H1 (cell line): ENCODE measurements around the gene FRMD4A. TPM values are rescaled to one million over a fixed set of nuclear protein-coding genes. Genes with fewer than 3 reads are reported as not detected.

ENCODE experiments used
- CTCF ChIA-PET: fragments of 300-600 bp; sonication (Branson Sonifier 250); formaldehyde crosslinking; loops from one replicate; lab custom pipeline; 2021; ENCODE audit not compliant: partially characterized antibody; lab: Charles Lee
- POLR2A ChIA-PET: fragments of 300-600 bp; sonication (Branson Sonifier 250); formaldehyde crosslinking; loops from one replicate; lab custom pipeline; 2021; ENCODE audit warnings: inconsistent platforms; ENCODE audit not compliant: partially characterized antibody; lab: Charles Lee
- DNase-seq, 2 experiments: peaks; one replicate each; pipeline versions ENCODE4 v3.0.0 to v3.0.0-alpha.2; 2010 to 2022; ENCODE audit warnings: low spot score in 2 of 2, low read depth in 1 of 2, mixed read lengths in 1 of 2
- FAIRE-seq: peaks from 2 replicates; lab custom pipeline; 2011; peaks lifted over from hg19 to GRCh38; lab: Jason Lieb, UNC
- H2AFZ ChIP-seq: 2 replicates; pipeline ENCODE4 v1.8.1; 2012; ENCODE audit warnings: low read length, inconsistent platforms
- H2AK5ac ChIP-seq: 2 replicates; pipeline ENCODE4 v1.6.1; 2013; ENCODE audit warnings: low read depth, low read length
- H2BK120ac ChIP-seq: replicated peaks from 2 replicates; pipeline ENCODE3; 2013; ENCODE audit warnings: low read depth, low read length, inconsistent platforms
- H2BK12ac ChIP-seq: 2 replicates; pipeline ENCODE4 v1.6.1; 2013; ENCODE audit warnings: low read depth, low read length
- H2BK15ac ChIP-seq: 2 replicates; pipeline ENCODE4 v1.6.1; 2013; ENCODE audit warnings: low read length
- H2BK20ac ChIP-seq: 2 replicates; pipeline ENCODE4 v1.6.1; 2013; ENCODE audit warnings: low read length
- H2BK5ac ChIP-seq: 2 replicates; pipeline ENCODE4 v1.6.1; 2013; ENCODE audit warnings: low read depth, low read length
- H3K14ac ChIP-seq: 2 replicates; pipeline ENCODE4 v1.6.1; 2013; ENCODE audit warnings: inconsistent platforms; ENCODE audit not compliant: insufficient read length
- H3K18ac ChIP-seq: 2 replicates; pipeline ENCODE4 v1.6.1; 2013; ENCODE audit warnings: low read length; ENCODE audit errors: extremely low read depth
- H3K23ac ChIP-seq: 2 replicates; pipeline ENCODE4 v1.6.1; 2013; ENCODE audit warnings: inconsistent platforms; ENCODE audit not compliant: insufficient read length
- H3K23me2 ChIP-seq: 2 replicates; pipeline ENCODE4 v1.6.1; 2013; ENCODE audit warnings: low read depth, low read length
- H3K27ac ChIP-seq: 2 replicates; pipeline ENCODE4 v1.6.1; 2011; ENCODE audit warnings: low read depth, low read length, inconsistent platforms
- H3K27me3 ChIP-seq, 4 experiments: replicated peaks in 1 of 4; 1 replicate in 1 of 4; 2 replicates in 3 of 4; pipeline versions ENCODE4 v1.6.1 to v1.8.1; 2011 to 2013; ENCODE audit warnings: low read length in 3 of 4, mild to moderate bottlenecking in 3 of 4, inconsistent platforms in 2 of 4, mixed read lengths in 2 of 4, moderate library complexity in 1 of 4; ENCODE audit not compliant: control insufficient read depth in 3 of 4, insufficient read depth in 3 of 4; ENCODE audit errors: extremely low read depth in 1 of 4
- H3K36me3 ChIP-seq, 4 experiments: 2 replicates each; pipeline versions ENCODE4 v1.6.1 to v1.8.1; 2011 to 2013; ENCODE audit warnings: mild to moderate bottlenecking in 4 of 4, low read length in 3 of 4, moderate library complexity in 2 of 4, control low read depth in 1 of 4, inconsistent platforms in 1 of 4; ENCODE audit not compliant: insufficient read depth in 4 of 4, control insufficient read depth in 2 of 4
- H3K4ac ChIP-seq: replicated peaks from 2 replicates; pipeline ENCODE3; 2013; ENCODE audit warnings: low read length, low read depth, mixed read lengths, inconsistent platforms; ENCODE audit not compliant: insufficient read length
- H3K4me1 ChIP-seq, 4 experiments: replicated peaks in 1 of 4; 1 replicate in 1 of 4; 2 replicates in 3 of 4; pipeline versions ENCODE4 v1.6.1 to v1.8.1; 2011 to 2013; ENCODE audit warnings: low read length in 3 of 4, inconsistent platforms in 2 of 4, mixed read lengths in 1 of 4; ENCODE audit not compliant: insufficient read depth in 4 of 4, control insufficient read depth in 3 of 4
- H3K4me2 ChIP-seq, 2 experiments: 2 replicates each; pipeline versions ENCODE4 v1.6.1 to v1.8.1; 2011 to 2013; ENCODE audit warnings: low read depth in 2 of 2, low read length in 2 of 2, control low read depth in 1 of 2, inconsistent platforms in 1 of 2, mild to moderate bottlenecking in 1 of 2; ENCODE audit not compliant: insufficient read depth in 1 of 2
- H3K4me3 ChIP-seq, 4 experiments: fragments of 200-600, 300-600 bp in 1 of 4; sonication (generic), shearing (Covaris generic), sonication (Bioruptor Twin) in 1 of 4; 2 replicates each; pipeline versions ENCODE4 v1.5.1 to v1.8.1; 2011 to 2016; ENCODE audit warnings: low read length in 4 of 4, low read depth in 3 of 4, control low read depth in 2 of 4, inconsistent platforms in 2 of 4, mild to moderate bottlenecking in 2 of 4, mixed read lengths in 1 of 4, moderate library complexity in 1 of 4; ENCODE audit not compliant: insufficient read depth in 2 of 4; ENCODE audit errors: extremely low read depth in 1 of 4
- H3K56ac ChIP-seq: replicated peaks from 2 replicates; pipeline ENCODE3; 2013; ENCODE audit warnings: low read depth, mild to moderate bottlenecking, mixed read lengths, low read length, inconsistent platforms; ENCODE audit not compliant: insufficient read length
- H3K79me1 ChIP-seq: 2 replicates; pipeline ENCODE4 v1.6.1; 2013; ENCODE audit warnings: low read depth, low read length, control low read depth
- H3K79me2 ChIP-seq, 2 experiments: 2 replicates each; pipeline versions ENCODE4 v1.6.1 to v1.8.1; 2012 to 2013; ENCODE audit warnings: low read length in 2 of 2, mild to moderate bottlenecking in 2 of 2, inconsistent platforms in 1 of 2; ENCODE audit not compliant: insufficient read depth in 2 of 2, control insufficient read depth in 1 of 2
- H3K9ac ChIP-seq, 4 experiments: replicated peaks in 1 of 4; 1 replicate in 1 of 4; 2 replicates in 3 of 4; pipeline versions ENCODE4 v1.6.1 to v1.8.1; 2011 to 2013; ENCODE audit warnings: low read depth in 3 of 4, low read length in 3 of 4, control low read depth in 2 of 4, mild to moderate bottlenecking in 2 of 4, moderate library complexity in 2 of 4, inconsistent platforms in 1 of 4; ENCODE audit errors: extremely low read depth in 1 of 4
- H3K9me3 ChIP-seq, 2 experiments: 2 replicates each; pipeline versions ENCODE4 v1.6.1 to v1.8.1; 2012 to 2013; ENCODE audit warnings: mild to moderate bottlenecking in 2 of 2, moderate library complexity in 2 of 2, control low read depth in 1 of 2, inconsistent platforms in 1 of 2, low read depth in 1 of 2, low read length in 1 of 2, mixed read lengths in 1 of 2; ENCODE audit not compliant: insufficient read depth in 2 of 2
- H4K20me1 ChIP-seq, 2 experiments: replicated peaks in 1 of 2; 2 replicates each; pipeline versions ENCODE3 to v1.8.1; 2011 to 2013; ENCODE audit warnings: inconsistent platforms in 2 of 2, low read length in 2 of 2, mild to moderate bottlenecking in 1 of 2; ENCODE audit not compliant: insufficient read depth in 2 of 2, control insufficient read depth in 1 of 2
- H4K5ac ChIP-seq: 2 replicates; pipeline ENCODE4 v1.6.1; 2013; ENCODE audit warnings: low read length, low read depth, mixed read lengths, inconsistent platforms; ENCODE audit not compliant: insufficient read length
- H4K8ac ChIP-seq: 2 replicates; pipeline ENCODE4 v1.8.0; 2013; ENCODE audit warnings: mild to moderate bottlenecking, moderate library complexity, low read length, inconsistent platforms; ENCODE audit not compliant: insufficient read depth; ENCODE audit errors: extremely low read depth
- H4K91ac ChIP-seq: replicated peaks from 2 replicates; pipeline ENCODE3; 2013; ENCODE audit warnings: low read length, mixed read lengths, inconsistent platforms; ENCODE audit not compliant: insufficient read length
- JUN ChIP-seq: IDR thresholded peaks from 2 replicates; pipeline ENCODE4 v1.6.1; 2011; ENCODE audit warnings: low read depth, mild to moderate bottlenecking, improper control_type of control experiment, low read length
- RAD21 ChIP-seq, 2 experiments: IDR thresholded peaks in 1 of 2; conservative IDR thresholded peaks in 1 of 2; 2 replicates each; pipeline ENCODE4 v1.6.1; 2011; ENCODE audit warnings: low read depth in 2 of 2, low read length in 2 of 2, improper control_type of control experiment in 1 of 2, inconsistent platforms in 1 of 2, mild to moderate bottlenecking in 1 of 2, moderate library complexity in 1 of 2
- WGBS, 2 experiments: shearing (Covaris generic) in 1 of 2; methylation state at CpG; one replicate each; pipeline versions ENCODE4 v1.1.6 to v1.1.7; 2013 to 2015; ENCODE audit warnings: low lambda C conversion rate in 2 of 2, mixed read lengths in 2 of 2, inconsistent platforms in 1 of 2, low coverage in 1 of 2, missing lambda C conversion rate in 1 of 2; ENCODE audit not compliant: insufficient replicate concordance in 2 of 2, insufficient coverage in 1 of 2, insufficient read length in 1 of 2; ENCODE audit errors: extremely low coverage in 1 of 2, missing lambda C conversion rate in 1 of 2; 5-methylcytosine and 5-hydroxymethylcytosine counted together
- polyA plus RNA-seq, 7 experiments: library from polyadenylated mRNA; depleted of rRNA in 3 of 7; stranded (reverse) in 5 of 7; unstranded in 2 of 7; fragments of >200 nt in 5 of 7; fragments of 200-250 nt in 2 of 7; gene quantifications; 1 replicate in 5 of 7; 2 replicates in 1 of 7; 4 replicates in 1 of 7; pipeline versions ENCODE4 v1.2.1 to v1.2.3, GENCODE V29; 2011 to 2013; ENCODE audit warnings: missing spikeins in 2 of 7, mixed read lengths in 2 of 7
- total RNA-seq: library from RNA; stranded (reverse); fragmentation: NEBNext Ultra II Directional; extraction: Animal tissue kit (Norgen Biotek cat#: 25700); gene quantifications from 2 replicates; pipeline ENCODE4 v1.2.1, GENCODE V29; 2021
- TF ChIP-seq, protein P1 (sequence below), 3 experiments: IDR thresholded peaks; 1 replicate in 2 of 3; 2 replicates in 1 of 3; pipeline versions ENCODE4 v1.5.1 to v1.6.1; 2011; ENCODE audit warnings: low read length in 3 of 3, mild to moderate bottlenecking in 3 of 3, inconsistent platforms in 2 of 3, low read depth in 1 of 3, moderate library complexity in 1 of 3; ENCODE audit not compliant: insufficient read depth in 1 of 3; ENCODE audit errors: control extremely low read depth in 1 of 3

FRMD4A gene
- total and polyA plus RNA-seq, 2 of the 8 experiments (the other 6 are each of a cell fraction or from before 2014, with no cell fraction given), result 38.6 to 39.6 TPM

DNA sequence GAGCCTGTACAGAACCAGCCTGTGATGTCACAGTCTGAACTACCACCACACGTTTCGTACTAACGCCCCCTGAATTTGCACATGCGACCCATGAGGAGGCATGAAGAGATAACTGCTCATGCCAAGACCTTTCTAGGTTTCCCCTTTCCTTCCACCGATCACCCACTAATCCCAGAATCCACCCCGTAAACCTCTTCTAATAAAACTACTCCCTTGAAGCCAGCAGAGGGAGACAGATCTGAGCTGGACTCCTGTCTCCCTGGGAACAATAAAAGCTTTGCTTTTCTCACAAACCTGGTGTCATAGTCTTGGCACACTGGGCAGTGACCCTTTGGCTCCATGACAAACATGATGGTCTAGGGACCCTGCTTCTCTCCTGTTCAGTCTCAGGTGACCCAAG lies 144.5 kb downstream of the FRMD4A start:
- H3K56ac ChIP-seq, result no peak overlapping the region
- ChIA-PET POLR2A (interaction anchor here (0.8 to 4.2 kb wide), 40 partner anchors 12 to 633 kb away, joined by 3 to 65 read pairs (median 4); no protein-coding TSS in a partner anchor), CTCF (interaction anchor here (0.6 to 5.8 kb wide), 14 partner anchors 12 to 399 kb away, joined by 3 to 92 read pairs (median 4); no protein-coding TSS in a partner anchor)
- no peak overlapping the region; the same call in 1 of the 2 replicates for H2BK12ac ChIP-seq
- H3K4ac ChIP-seq, result no peak overlapping the region
- no peak overlapping the region for H3K9ac ChIP-seq
- H4K91ac ChIP-seq, result no peak overlapping the region
- FAIRE-seq, result no peak
- H3K79me2 ChIP-seq, result no peaks in the 10 kb centered on the region
- H3K9me3 ChIP-seq, result no peaks in the 10 kb centered on the region
- H2BK15ac ChIP-seq, result peak overlapping the region; percentile 77; the same call in 1 of the 2 replicates
- H4K8ac ChIP-seq, result no peak overlapping the region
- H3K4me3 ChIP-seq, result no peak overlapping the region
- H2AFZ ChIP-seq, result no peak overlapping the region
- DNase-seq, result no peak
- H4K5ac ChIP-seq, result no peak overlapping the region
- peak overlapping the region; percentile 56; the same call in 1 of the 2 replicates for H2AK5ac ChIP-seq
- H3K23me2 ChIP-seq, result 0 out of 2 replicates have a peak, but pooled peaks cover 1% of the 10 kb centered on the region
- H3K79me1 ChIP-seq, result no peaks in the 10 kb centered on the region
- H3K18ac ChIP-seq, result no peak overlapping the region
- H3K27me3 ChIP-seq, result no peaks in the 10 kb centered on the region
- H3K27ac ChIP-seq, result no peak overlapping the region
- H3K4me2 ChIP-seq, result no peak overlapping the region
- H2BK20ac ChIP-seq, result peak overlapping the region; percentile 49; the same call in 1 of the 2 replicates
- H3K36me3 ChIP-seq, result no peaks in the 10 kb centered on the region
- 92% methylated on average over 6 of the region's 6 CpGs; no CpG with 5 or more reads in 1 of the 2 experiments for WGBS, 2 experiments
- no peak overlapping the region for H2BK120ac ChIP-seq
- H4K20me1 ChIP-seq, result no peaks in the 10 kb centered on the region
- peaks cover 0 to 6% (median 3%) of the 10 kb centered on the region in 4 experiments; a peak in 4 of 7 replicates for H3K4me1 ChIP-seq
- H3K14ac ChIP-seq, result no peak overlapping the region
- H2BK5ac ChIP-seq, result no peak overlapping the region; the same call in 1 of the 2 replicates
- H3K23ac ChIP-seq, result no peak overlapping the region
- TF ChIP-seq RAD21 (IDR thresholded peaks at IDR 0.05 in 1 of 2, conservative IDR thresholded peaks at IDR 0.05 in 1 of 2; ENCODE audit: low read depth in 2 of 2, low read length in 2 of 2) (peak; percentile 32 to 58; a peak in 3 of 4 replicates), JUN (no peak)
- TF ChIP-seq, protein P1, sequence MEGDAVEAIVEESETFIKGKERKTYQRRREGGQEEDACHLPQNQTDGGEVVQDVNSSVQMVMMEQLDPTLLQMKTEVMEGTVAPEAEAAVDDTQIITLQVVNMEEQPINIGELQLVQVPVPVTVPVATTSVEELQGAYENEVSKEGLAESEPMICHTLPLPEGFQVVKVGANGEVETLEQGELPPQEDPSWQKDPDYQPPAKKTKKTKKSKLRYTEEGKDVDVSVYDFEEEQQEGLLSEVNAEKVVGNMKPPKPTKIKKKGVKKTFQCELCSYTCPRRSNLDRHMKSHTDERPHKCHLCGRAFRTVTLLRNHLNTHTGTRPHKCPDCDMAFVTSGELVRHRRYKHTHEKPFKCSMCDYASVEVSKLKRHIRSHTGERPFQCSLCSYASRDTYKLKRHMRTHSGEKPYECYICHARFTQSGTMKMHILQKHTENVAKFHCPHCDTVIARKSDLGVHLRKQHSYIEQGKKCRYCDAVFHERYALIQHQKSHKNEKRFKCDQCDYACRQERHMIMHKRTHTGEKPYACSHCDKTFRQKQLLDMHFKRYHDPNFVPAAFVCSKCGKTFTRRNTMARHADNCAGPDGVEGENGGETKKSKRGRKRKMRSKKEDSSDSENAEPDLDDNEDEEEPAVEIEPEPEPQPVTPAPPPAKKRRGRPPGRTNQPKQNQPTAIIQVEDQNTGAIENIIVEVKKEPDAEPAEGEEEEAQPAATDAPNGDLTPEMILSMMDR (IDR thresholded peaks at IDR 0.05; ENCODE audit: control extremely low read depth in 1 of 3, insufficient read depth in 1 of 3, low read depth in 1 of 3, low read length in 3 of 3), result peak in 2 of 3 experiments; percentile 55 to 61; a peak in 3 of 4 replicates
- TF ChIP-seq, all 59 proteins: peak for 2
